ENCODE data around the gene REEP1. TPM values are rescaled to one million over a fixed set of nuclear protein-coding genes. Genes with fewer than 3 reads are reported as not detected.

REEP1 gene
- total and polyA plus RNA-seq, 10 donors: 0.57 to 7.6 (median 3.4) TPM

DNA sequence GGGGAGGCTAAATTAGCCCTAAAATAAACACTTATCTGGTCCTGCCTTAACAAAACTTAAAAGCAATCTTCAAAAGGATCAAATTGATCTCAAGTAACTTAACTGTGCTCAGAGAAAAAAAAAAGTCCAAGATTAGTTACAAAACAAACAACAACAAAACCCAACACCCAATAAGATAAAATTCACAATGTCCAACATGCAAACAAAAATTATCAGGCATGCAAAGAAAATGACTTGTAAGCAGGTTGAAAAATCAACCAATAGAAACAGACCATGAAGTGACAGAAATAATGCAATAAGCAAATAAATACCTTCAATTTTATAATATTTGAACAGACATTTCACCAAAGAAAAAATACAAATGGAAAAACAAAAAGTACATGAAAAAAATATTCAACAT is 4.0 kb upstream of the REEP1 start:
- TF ChIP-seq, protein P1, sequence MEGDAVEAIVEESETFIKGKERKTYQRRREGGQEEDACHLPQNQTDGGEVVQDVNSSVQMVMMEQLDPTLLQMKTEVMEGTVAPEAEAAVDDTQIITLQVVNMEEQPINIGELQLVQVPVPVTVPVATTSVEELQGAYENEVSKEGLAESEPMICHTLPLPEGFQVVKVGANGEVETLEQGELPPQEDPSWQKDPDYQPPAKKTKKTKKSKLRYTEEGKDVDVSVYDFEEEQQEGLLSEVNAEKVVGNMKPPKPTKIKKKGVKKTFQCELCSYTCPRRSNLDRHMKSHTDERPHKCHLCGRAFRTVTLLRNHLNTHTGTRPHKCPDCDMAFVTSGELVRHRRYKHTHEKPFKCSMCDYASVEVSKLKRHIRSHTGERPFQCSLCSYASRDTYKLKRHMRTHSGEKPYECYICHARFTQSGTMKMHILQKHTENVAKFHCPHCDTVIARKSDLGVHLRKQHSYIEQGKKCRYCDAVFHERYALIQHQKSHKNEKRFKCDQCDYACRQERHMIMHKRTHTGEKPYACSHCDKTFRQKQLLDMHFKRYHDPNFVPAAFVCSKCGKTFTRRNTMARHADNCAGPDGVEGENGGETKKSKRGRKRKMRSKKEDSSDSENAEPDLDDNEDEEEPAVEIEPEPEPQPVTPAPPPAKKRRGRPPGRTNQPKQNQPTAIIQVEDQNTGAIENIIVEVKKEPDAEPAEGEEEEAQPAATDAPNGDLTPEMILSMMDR (IDR thresholded peaks at IDR 0.05 in 8 of 11, conservative IDR thresholded peaks at IDR 0.05 in 3 of 11): no peak
- TF ChIP-seq POLR2A (IDR thresholded peaks at IDR 0.05): no peak
- TF ChIP-seq POLR2AphosphoS5 (IDR thresholded peaks at IDR 0.05): no peak
- peaks cover 0 to 19% (median 14%) of the 10 kb centered on the region in 6 donors for H3K4me1 ChIP-seq

DNA sequence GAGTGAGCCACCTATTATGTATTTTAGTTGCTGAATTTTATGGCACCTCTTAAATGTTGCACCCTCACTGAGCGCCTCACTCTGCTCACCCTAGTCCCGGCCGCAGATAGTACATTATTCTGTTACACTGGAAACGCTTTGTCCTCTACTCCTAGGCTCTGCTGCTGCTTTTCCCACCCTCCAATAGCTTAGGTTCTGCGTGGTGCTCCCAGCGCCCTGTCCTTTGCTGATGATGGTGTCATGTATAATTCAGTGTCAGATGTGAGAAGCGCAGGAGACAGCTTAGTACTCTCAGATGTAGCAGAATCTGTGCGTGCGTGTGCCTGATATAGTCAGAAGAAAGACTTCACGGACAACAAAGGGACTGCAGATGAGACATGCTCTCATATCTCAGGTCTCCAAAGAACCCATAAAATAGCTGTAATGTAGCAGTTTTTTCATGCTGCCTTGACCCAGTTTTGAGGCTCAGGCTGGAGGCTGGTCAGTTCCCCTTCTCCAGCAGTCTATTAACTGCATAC is 1.4 kb upstream of the REEP1 start:
- WGBS, 5 donors: 81 to 87% (median 85%) methylated on average over 10 of the region's 10 CpGs
- H3K36me3 ChIP-seq: no peaks in the 10 kb centered on the region
- H3K4me1 ChIP-seq: peaks cover 0 to 26% (median 19%) of the 10 kb centered on the region in 6 donors
- H3K27ac ChIP-seq: no peak overlapping the region
- no peak overlapping the region for H3K4me3 ChIP-seq
- no peak for DNase-seq
- peaks cover 0 to 74% (median 39%) of the 10 kb centered on the region in 7 donors for H3K27me3 ChIP-seq (replicated peaks in 1 of 7)
- H3K9me3 ChIP-seq: peaks cover 0 to 26% (median 23%) of the 10 kb centered on the region in 8 donors
- intact Hi-C loops (cut with DNase I; ENCODE audit: low total_unique reads): no loop called here
- no peak for TF ChIP-seq POLR2AphosphoS5 (IDR thresholded peaks at IDR 0.05)
- TF ChIP-seq, protein P1 (IDR thresholded peaks at IDR 0.05 in 8 of 11, conservative IDR thresholded peaks at IDR 0.05 in 3 of 11): no peak
- TF ChIP-seq POLR2A (IDR thresholded peaks at IDR 0.05): no peak

More for the DNA sequence above, 4.0 kb upstream of the REEP1 start:
- H3K27ac ChIP-seq: no peak overlapping the region
- intact Hi-C loops (cut with DNase I; ENCODE audit: low total_unique reads): no loop called here
- peaks cover 0 to 52% (median 24%) of the 10 kb centered on the region in 7 donors for H3K27me3 ChIP-seq (replicated peaks in 1 of 7)
- no peak overlapping the region for H3K4me3 ChIP-seq
- no peak for DNase-seq
- peaks cover 0 to 26% (median 23%) of the 10 kb centered on the region in 8 donors for H3K9me3 ChIP-seq
- no peaks in the 10 kb centered on the region for H3K36me3 ChIP-seq

DNA sequence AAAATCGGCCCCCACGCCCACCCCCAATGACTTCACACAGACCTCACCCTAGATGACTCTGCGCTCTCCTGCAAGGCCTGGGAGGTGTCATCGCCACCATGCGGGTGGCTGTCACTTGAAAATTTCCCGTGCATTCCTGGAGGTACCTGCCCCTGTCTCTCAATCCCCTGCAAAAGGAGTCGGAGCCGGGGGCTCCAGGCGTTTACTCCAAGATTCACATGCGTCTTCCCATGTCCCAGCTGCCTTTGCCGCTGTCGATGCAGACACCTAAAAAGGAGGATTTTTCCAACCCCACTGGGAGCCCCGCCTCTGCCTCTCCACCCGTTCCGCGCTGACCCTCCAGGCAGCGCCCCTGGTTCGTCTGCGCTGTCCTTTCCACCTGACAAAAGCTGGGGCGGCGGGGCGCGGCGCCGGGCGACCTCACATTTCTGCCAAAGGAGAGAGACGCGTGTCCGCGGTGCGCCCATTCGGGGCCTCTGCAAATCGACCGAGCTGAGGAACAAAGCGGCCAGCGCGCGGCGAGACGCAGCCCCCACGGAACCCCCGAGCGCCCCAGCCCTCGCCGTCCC is 667 bp downstream of the REEP1 start:
- peaks cover 0 to 26% (median 19%) of the 10 kb centered on the region in 6 donors for H3K4me1 ChIP-seq
- peaks cover 0 to 17% (median 12%) of the 10 kb centered on the region in 8 donors for H3K9me3 ChIP-seq
- H3K27ac ChIP-seq: no peak overlapping the region
- H3K36me3 ChIP-seq: no peaks in the 10 kb centered on the region
- no peak for DNase-seq
- 2 to 8% (median 3%) methylated on average over 15 to 45 of the region's 45 CpGs for WGBS, 5 donors
- H3K4me3 ChIP-seq: peak overlapping the region; percentile 33 to 76 (median 50)
- TF ChIP-seq POLR2A (IDR thresholded peaks at IDR 0.05) (no peak), POLR2AphosphoS5 (IDR thresholded peaks at IDR 0.05) (no peak)
- TF ChIP-seq, protein P1 (IDR thresholded peaks at IDR 0.05 in 8 of 11, conservative IDR thresholded peaks at IDR 0.05 in 3 of 11): no peak
- intact Hi-C loops (cut with DNase I; ENCODE audit: low total_unique reads): no loop called here
- peaks cover 0 to 74% (median 39%) of the 10 kb centered on the region in 7 donors for H3K27me3 ChIP-seq (replicated peaks in 1 of 7)

DNA sequence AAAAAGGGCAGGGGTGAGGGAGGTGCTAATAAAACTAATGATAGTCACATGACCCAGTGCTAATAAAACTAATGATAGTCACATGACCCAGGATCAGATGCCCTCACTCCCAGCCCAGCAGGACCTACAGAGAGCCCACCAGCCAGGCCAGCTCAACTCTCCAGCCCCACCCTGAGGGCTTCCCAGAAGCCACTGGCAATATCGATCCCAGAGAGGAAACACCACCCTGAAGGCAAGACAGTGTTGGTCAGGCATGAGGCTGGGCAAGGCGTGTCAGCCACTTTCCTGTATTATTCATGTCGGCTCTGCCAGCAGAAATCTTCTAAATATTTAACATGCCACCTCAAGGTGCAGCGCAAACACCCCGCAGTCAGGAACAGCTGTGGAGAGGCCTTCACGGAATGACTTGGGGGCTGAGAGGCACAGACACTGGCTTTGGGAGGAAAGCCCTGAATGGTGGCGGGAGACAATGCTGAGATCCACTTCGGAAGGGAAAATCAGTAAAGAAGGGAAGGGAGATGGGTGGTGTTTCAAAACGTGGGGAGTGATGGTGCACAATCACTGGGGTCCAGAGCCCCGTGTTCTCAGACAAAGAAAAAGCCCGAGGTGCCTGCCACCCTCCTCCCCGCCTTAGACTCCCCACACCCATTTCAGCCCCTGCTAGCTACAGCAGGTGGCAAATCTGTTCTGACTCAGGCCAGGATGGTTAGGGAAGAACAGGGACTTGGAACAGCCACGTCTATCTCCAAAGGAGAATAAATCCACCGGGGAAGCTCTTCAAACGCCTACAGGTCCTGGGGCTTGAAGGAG is 1.4 kb downstream of the REEP1 start:
- intact Hi-C loops (cut with DNase I; ENCODE audit: low total_unique reads): no loop called here
- TF ChIP-seq, protein P1 (IDR thresholded peaks at IDR 0.05 in 8 of 11, conservative IDR thresholded peaks at IDR 0.05 in 3 of 11): no peak
- Histone ChIP-seq H3K4me1 (peaks cover 0 to 26% (median 19%) of the 10 kb centered on the region in 6 donors), H3K9me3 (peaks cover 0 to 10% (median 6%) of the 10 kb centered on the region in 8 donors), H3K27me3 (replicated peaks in 1 of 7) (peaks cover 0 to 73% (median 39%) of the 10 kb centered on the region in 7 donors), H3K4me3 (peak overlapping the region in 4 of 8 donors; percentile 36 to 76 (median 54)), H3K27ac (no peak overlapping the region), H3K36me3 (no peaks in the 10 kb centered on the region)
- DNase-seq: no peak
- 36 to 46% (median 38%) methylated on average over 15 of the region's 15 CpGs for WGBS, 5 donors
